H1 (cell line): Measurements from ENCODE around the gene ZNF423. TPM values are rescaled to one million over a fixed set of nuclear protein-coding genes. Genes with fewer than 3 reads are reported as not detected.

Source experiments
- CTCF ChIA-PET: fragments of 300-600 bp; sonication (Branson Sonifier 250); formaldehyde crosslinking; loops from one replicate; lab custom pipeline; 2021; ENCODE audit not compliant: partially characterized antibody; lab: Charles Lee
- POLR2A ChIA-PET: fragments of 300-600 bp; sonication (Branson Sonifier 250); formaldehyde crosslinking; loops from one replicate; lab custom pipeline; 2021; ENCODE audit warnings: inconsistent platforms; ENCODE audit not compliant: partially characterized antibody; lab: Charles Lee
- DNase-seq, 2 experiments: peaks; one replicate each; pipeline versions ENCODE4 v3.0.0 to v3.0.0-alpha.2; 2010 to 2022; ENCODE audit warnings: low spot score in 2 of 2, low read depth in 1 of 2, mixed read lengths in 1 of 2
- FAIRE-seq: peaks from 2 replicates; lab custom pipeline; 2011; peaks lifted over from hg19 to GRCh38; lab: Jason Lieb, UNC
- H2AFZ ChIP-seq: 2 replicates; pipeline ENCODE4 v1.8.1; 2012; ENCODE audit warnings: low read length, inconsistent platforms
- H2AK5ac ChIP-seq: 2 replicates; pipeline ENCODE4 v1.6.1; 2013; ENCODE audit warnings: low read depth, low read length
- H2BK120ac ChIP-seq: replicated peaks from 2 replicates; pipeline ENCODE3; 2013; ENCODE audit warnings: low read depth, low read length, inconsistent platforms
- H2BK12ac ChIP-seq: 2 replicates; pipeline ENCODE4 v1.6.1; 2013; ENCODE audit warnings: low read depth, low read length
- H2BK15ac ChIP-seq: 2 replicates; pipeline ENCODE4 v1.6.1; 2013; ENCODE audit warnings: low read length
- H2BK20ac ChIP-seq: 2 replicates; pipeline ENCODE4 v1.6.1; 2013; ENCODE audit warnings: low read length
- H2BK5ac ChIP-seq: 2 replicates; pipeline ENCODE4 v1.6.1; 2013; ENCODE audit warnings: low read depth, low read length
- H3K14ac ChIP-seq: 2 replicates; pipeline ENCODE4 v1.6.1; 2013; ENCODE audit warnings: inconsistent platforms; ENCODE audit not compliant: insufficient read length
- H3K18ac ChIP-seq: 2 replicates; pipeline ENCODE4 v1.6.1; 2013; ENCODE audit warnings: low read length; ENCODE audit errors: extremely low read depth
- H3K23ac ChIP-seq: 2 replicates; pipeline ENCODE4 v1.6.1; 2013; ENCODE audit warnings: inconsistent platforms; ENCODE audit not compliant: insufficient read length
- H3K23me2 ChIP-seq: 2 replicates; pipeline ENCODE4 v1.6.1; 2013; ENCODE audit warnings: low read depth, low read length
- H3K27ac ChIP-seq: 2 replicates; pipeline ENCODE4 v1.6.1; 2011; ENCODE audit warnings: low read depth, low read length, inconsistent platforms
- H3K27me3 ChIP-seq, 4 experiments: replicated peaks in 1 of 4; 1 replicate in 1 of 4; 2 replicates in 3 of 4; pipeline versions ENCODE4 v1.6.1 to v1.8.1; 2011 to 2013; ENCODE audit warnings: low read length in 3 of 4, mild to moderate bottlenecking in 3 of 4, inconsistent platforms in 2 of 4, mixed read lengths in 2 of 4, moderate library complexity in 1 of 4; ENCODE audit not compliant: control insufficient read depth in 3 of 4, insufficient read depth in 3 of 4; ENCODE audit errors: extremely low read depth in 1 of 4
- H3K36me3 ChIP-seq, 4 experiments: 2 replicates each; pipeline versions ENCODE4 v1.6.1 to v1.8.1; 2011 to 2013; ENCODE audit warnings: mild to moderate bottlenecking in 4 of 4, low read length in 3 of 4, moderate library complexity in 2 of 4, control low read depth in 1 of 4, inconsistent platforms in 1 of 4; ENCODE audit not compliant: insufficient read depth in 4 of 4, control insufficient read depth in 2 of 4
- H3K4ac ChIP-seq: replicated peaks from 2 replicates; pipeline ENCODE3; 2013; ENCODE audit warnings: low read length, low read depth, mixed read lengths, inconsistent platforms; ENCODE audit not compliant: insufficient read length
- H3K4me1 ChIP-seq, 4 experiments: replicated peaks in 1 of 4; 1 replicate in 1 of 4; 2 replicates in 3 of 4; pipeline versions ENCODE4 v1.6.1 to v1.8.1; 2011 to 2013; ENCODE audit warnings: low read length in 3 of 4, inconsistent platforms in 2 of 4, mixed read lengths in 1 of 4; ENCODE audit not compliant: insufficient read depth in 4 of 4, control insufficient read depth in 3 of 4
- H3K4me2 ChIP-seq, 2 experiments: 2 replicates each; pipeline versions ENCODE4 v1.6.1 to v1.8.1; 2011 to 2013; ENCODE audit warnings: low read depth in 2 of 2, low read length in 2 of 2, control low read depth in 1 of 2, inconsistent platforms in 1 of 2, mild to moderate bottlenecking in 1 of 2; ENCODE audit not compliant: insufficient read depth in 1 of 2
- H3K4me3 ChIP-seq, 4 experiments: fragments of 200-600, 300-600 bp in 1 of 4; sonication (generic), shearing (Covaris generic), sonication (Bioruptor Twin) in 1 of 4; 2 replicates each; pipeline versions ENCODE4 v1.5.1 to v1.8.1; 2011 to 2016; ENCODE audit warnings: low read length in 4 of 4, low read depth in 3 of 4, control low read depth in 2 of 4, inconsistent platforms in 2 of 4, mild to moderate bottlenecking in 2 of 4, mixed read lengths in 1 of 4, moderate library complexity in 1 of 4; ENCODE audit not compliant: insufficient read depth in 2 of 4; ENCODE audit errors: extremely low read depth in 1 of 4
- H3K56ac ChIP-seq: replicated peaks from 2 replicates; pipeline ENCODE3; 2013; ENCODE audit warnings: low read depth, mild to moderate bottlenecking, mixed read lengths, low read length, inconsistent platforms; ENCODE audit not compliant: insufficient read length
- H3K79me1 ChIP-seq: 2 replicates; pipeline ENCODE4 v1.6.1; 2013; ENCODE audit warnings: low read depth, low read length, control low read depth
- H3K79me2 ChIP-seq, 2 experiments: 2 replicates each; pipeline versions ENCODE4 v1.6.1 to v1.8.1; 2012 to 2013; ENCODE audit warnings: low read length in 2 of 2, mild to moderate bottlenecking in 2 of 2, inconsistent platforms in 1 of 2; ENCODE audit not compliant: insufficient read depth in 2 of 2, control insufficient read depth in 1 of 2
- H3K9ac ChIP-seq, 4 experiments: replicated peaks in 1 of 4; 1 replicate in 1 of 4; 2 replicates in 3 of 4; pipeline versions ENCODE4 v1.6.1 to v1.8.1; 2011 to 2013; ENCODE audit warnings: low read depth in 3 of 4, low read length in 3 of 4, control low read depth in 2 of 4, mild to moderate bottlenecking in 2 of 4, moderate library complexity in 2 of 4, inconsistent platforms in 1 of 4; ENCODE audit errors: extremely low read depth in 1 of 4
- H3K9me3 ChIP-seq, 2 experiments: 2 replicates each; pipeline versions ENCODE4 v1.6.1 to v1.8.1; 2012 to 2013; ENCODE audit warnings: mild to moderate bottlenecking in 2 of 2, moderate library complexity in 2 of 2, control low read depth in 1 of 2, inconsistent platforms in 1 of 2, low read depth in 1 of 2, low read length in 1 of 2, mixed read lengths in 1 of 2; ENCODE audit not compliant: insufficient read depth in 2 of 2
- H4K20me1 ChIP-seq, 2 experiments: replicated peaks in 1 of 2; 2 replicates each; pipeline versions ENCODE3 to v1.8.1; 2011 to 2013; ENCODE audit warnings: inconsistent platforms in 2 of 2, low read length in 2 of 2, mild to moderate bottlenecking in 1 of 2; ENCODE audit not compliant: insufficient read depth in 2 of 2, control insufficient read depth in 1 of 2
- H4K5ac ChIP-seq: 2 replicates; pipeline ENCODE4 v1.6.1; 2013; ENCODE audit warnings: low read length, low read depth, mixed read lengths, inconsistent platforms; ENCODE audit not compliant: insufficient read length
- H4K8ac ChIP-seq: 2 replicates; pipeline ENCODE4 v1.8.0; 2013; ENCODE audit warnings: mild to moderate bottlenecking, moderate library complexity, low read length, inconsistent platforms; ENCODE audit not compliant: insufficient read depth; ENCODE audit errors: extremely low read depth
- H4K91ac ChIP-seq: replicated peaks from 2 replicates; pipeline ENCODE3; 2013; ENCODE audit warnings: low read length, mixed read lengths, inconsistent platforms; ENCODE audit not compliant: insufficient read length
- GTF2F1 ChIP-seq: IDR thresholded peaks from 2 replicates; pipeline ENCODE4 v1.6.1; 2012; ENCODE audit warnings: low read depth, low read length, improper control_type of control experiment, borderline replicate concordance
- JUND ChIP-seq: IDR thresholded peaks from 2 replicates; pipeline ENCODE4 v1.6.1; 2011; ENCODE audit warnings: mild to moderate bottlenecking, improper control_type of control experiment, low read length
- WGBS, 2 experiments: shearing (Covaris generic) in 1 of 2; methylation state at CpG; one replicate each; pipeline versions ENCODE4 v1.1.6 to v1.1.7; 2013 to 2015; ENCODE audit warnings: low lambda C conversion rate in 2 of 2, mixed read lengths in 2 of 2, inconsistent platforms in 1 of 2, low coverage in 1 of 2, missing lambda C conversion rate in 1 of 2; ENCODE audit not compliant: insufficient replicate concordance in 2 of 2, insufficient coverage in 1 of 2, insufficient read length in 1 of 2; ENCODE audit errors: extremely low coverage in 1 of 2, missing lambda C conversion rate in 1 of 2; 5-methylcytosine and 5-hydroxymethylcytosine counted together
- polyA plus RNA-seq, 7 experiments: library from polyadenylated mRNA; depleted of rRNA in 3 of 7; stranded (reverse) in 5 of 7; unstranded in 2 of 7; fragments of >200 nt in 5 of 7; fragments of 200-250 nt in 2 of 7; gene quantifications; 1 replicate in 5 of 7; 2 replicates in 1 of 7; 4 replicates in 1 of 7; pipeline versions ENCODE4 v1.2.1 to v1.2.3, GENCODE V29; 2011 to 2013; ENCODE audit warnings: missing spikeins in 2 of 7, mixed read lengths in 2 of 7
- total RNA-seq: library from RNA; stranded (reverse); fragmentation: NEBNext Ultra II Directional; extraction: Animal tissue kit (Norgen Biotek cat#: 25700); gene quantifications from 2 replicates; pipeline ENCODE4 v1.2.1, GENCODE V29; 2021

Gene ZNF423
- total and polyA plus RNA-seq, 2 of the 8 experiments (the other 6 are each of a cell fraction or from before 2014, with no cell fraction given): 38.2 to 52.3 TPM

- Histone ChIP-seq H3K79me2 (peaks cover 0 to 10% of the 10 kb centered on the region in 2 experiments; a peak in 1 of 4 replicates), H3K56ac (no peak overlapping the region), H3K18ac (no peak overlapping the region), H4K20me1 (no peaks in the 10 kb centered on the region), H3K4me3 (no peak overlapping the region), H2BK5ac (no peak overlapping the region), H2BK12ac (no peak overlapping the region), H3K36me3 (no peaks in the 10 kb centered on the region), H3K4me1 (peaks cover 13 to 31% (median 16%) of the 10 kb centered on the region in 4 experiments), H3K27ac (no peak overlapping the region), H3K79me1 (peaks cover 2% of the 10 kb centered on the region; the same call in 1 of the 2 replicates), H2AK5ac (no peak overlapping the region), H2BK120ac (no peak overlapping the region), H3K4ac (no peak overlapping the region), H3K23me2 (no peaks in the 10 kb centered on the region), H4K8ac (no peak overlapping the region), H3K4me2 (no peak overlapping the region), H2BK20ac (no peak overlapping the region), H3K23ac (no peak overlapping the region), H4K91ac (no peak overlapping the region), H3K9ac (no peak overlapping the region), H4K5ac (no peak overlapping the region), H3K27me3 (no peaks in the 10 kb centered on the region), H2AFZ (no peak overlapping the region), H3K9me3 (no peaks in the 10 kb centered on the region), H2BK15ac (no peak overlapping the region), H3K14ac (no peak overlapping the region)
- no peak for FAIRE-seq
- ChIA-PET POLR2A (interaction anchor here (1.0 kb wide), 1 partner anchor 38 kb away, joined by 4 read pairs; no protein-coding TSS in a partner anchor), CTCF (interaction anchor here (0.7 to 7.2 kb wide), 33 partner anchors 7 to 295 kb away, joined by 3 to 165 read pairs (median 8); no protein-coding TSS in a partner anchor)
- peak in 1 of 2 experiments; percentile 43 for DNase-seq
- WGBS, 2 experiments: 92% methylated on average over 2 of the region's 2 CpGs; no CpG with 5 or more reads in 1 of the 2 experiments
- TF ChIP-seq JUND: no peak
- no peak for TF ChIP-seq GTF2F1
Measured at GRCh38 chr16:49594153-49594552, 261.8 kb downstream of the ZNF423 start.
